Fibroblast of the conjunctiva (primary cell): ENCODE results near the gene TRPC4.

Experiments used
- DNase-seq: peaks from one replicate; pipeline ENCODE4 v3.0.0-alpha.2; 2010; ENCODE audit warnings: low read depth

Gene TRPC4

DNA sequence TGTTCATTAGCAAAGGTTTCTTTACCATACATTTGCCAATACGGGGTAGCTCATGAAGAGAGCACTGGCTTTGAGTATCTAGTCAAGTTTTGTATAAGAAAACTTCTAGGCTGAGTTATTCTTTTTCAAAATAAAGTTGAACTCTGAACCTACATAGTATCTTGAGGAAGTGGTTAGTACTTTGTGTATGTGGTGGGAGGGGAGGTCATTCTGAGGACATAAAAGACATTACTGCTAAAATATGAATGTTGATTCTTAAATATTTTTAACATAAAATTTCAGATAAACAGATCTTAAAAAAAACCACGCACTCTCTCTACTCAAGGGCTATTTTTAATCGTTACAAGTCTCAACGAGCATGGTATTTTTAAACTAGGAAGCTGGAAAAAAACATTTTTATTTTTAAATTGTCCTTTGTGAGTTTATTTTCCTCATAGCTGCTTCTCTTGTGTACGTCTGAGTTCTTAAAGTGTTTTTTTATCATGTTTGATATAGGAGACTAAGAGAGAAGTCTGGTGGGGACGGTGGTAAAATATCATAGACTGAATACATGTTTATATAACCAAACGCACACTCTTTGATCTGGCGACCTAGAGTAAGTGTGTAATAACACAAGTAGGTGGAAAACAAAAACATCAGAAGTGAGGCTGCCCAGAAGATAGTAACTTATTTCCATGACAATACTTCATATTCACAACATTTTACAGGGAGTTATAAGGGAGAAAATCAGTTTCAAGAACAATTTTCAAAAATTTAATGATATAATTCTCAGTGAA lies 153.0 kb downstream of the TRPC4 start:
- DNase-seq = no peak

DNA sequence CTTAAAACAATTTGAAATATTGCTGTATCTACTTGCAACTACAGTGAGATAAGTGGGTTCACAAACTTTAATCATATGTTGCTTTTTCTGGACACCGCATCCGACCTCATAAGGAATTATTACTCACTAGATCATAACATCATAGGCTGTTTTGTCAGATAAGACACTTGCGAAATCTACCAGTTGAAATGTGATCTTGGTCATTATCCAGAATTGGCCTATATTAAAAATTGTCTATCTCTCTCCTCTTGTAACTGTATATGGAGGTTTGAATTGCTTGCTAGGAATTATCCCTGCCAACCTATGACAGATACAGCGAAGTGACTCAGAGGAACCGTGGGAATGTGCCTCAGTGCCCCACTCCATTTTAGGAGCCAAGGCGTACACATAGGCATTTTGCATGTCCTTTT lies 154.0 kb downstream of the TRPC4 start:
- peak; percentile 6 for DNase-seq

DNA sequence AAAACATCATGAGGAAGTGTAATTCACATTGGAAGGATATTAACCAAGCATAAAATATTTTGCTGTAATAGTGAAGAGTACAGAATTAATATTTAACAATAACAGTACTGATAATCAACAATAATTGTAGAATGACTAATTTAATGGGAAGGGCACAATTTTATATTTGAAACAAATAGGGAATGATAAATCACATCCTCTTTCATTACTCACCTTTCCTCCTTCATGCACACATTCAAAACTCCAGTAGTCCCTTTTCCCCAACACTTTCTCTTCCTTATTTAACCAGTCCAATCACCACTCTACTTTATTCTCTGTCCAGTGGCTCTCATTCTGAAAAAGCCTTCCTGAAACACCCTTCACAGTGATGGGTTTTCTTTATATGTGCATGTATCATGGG lies 160.3 kb downstream of the TRPC4 start:
- no peak for DNase-seq

DNA sequence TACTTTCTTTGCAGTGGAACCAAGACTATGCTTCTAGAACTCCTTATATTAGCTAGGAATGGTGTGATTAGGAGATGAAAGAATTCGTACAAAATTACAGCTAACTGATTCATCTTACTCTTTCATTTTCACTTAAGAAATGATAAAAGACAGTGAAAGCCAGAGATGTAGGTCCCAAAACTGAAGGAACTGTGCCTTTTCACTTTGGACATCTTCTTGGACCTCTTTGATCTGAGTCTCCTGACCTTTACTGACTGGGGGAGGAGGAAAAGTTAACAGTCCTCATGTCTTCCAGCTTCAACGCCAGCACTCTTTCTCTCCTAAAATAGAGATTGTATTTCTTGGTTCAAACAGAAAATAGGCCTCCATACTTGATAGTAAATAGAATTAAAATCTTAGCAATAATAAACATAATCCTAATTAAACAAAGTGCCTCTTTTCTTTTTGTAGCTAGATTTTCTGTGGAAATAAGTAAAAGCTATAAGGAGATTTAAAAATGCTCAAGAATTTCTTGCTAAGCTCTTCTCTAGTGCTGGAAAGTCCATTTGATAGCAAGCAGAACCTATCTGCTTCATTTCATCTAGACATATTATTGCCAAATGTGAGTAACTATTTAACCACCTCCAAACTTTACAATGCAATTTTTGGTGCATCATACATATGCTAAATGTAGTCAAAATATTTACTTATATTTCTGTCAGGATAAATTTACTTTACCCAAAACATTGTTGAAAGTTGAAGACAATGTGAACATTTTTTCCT lies 161.7 kb downstream of the TRPC4 start:
- no peak for DNase-seq

DNA sequence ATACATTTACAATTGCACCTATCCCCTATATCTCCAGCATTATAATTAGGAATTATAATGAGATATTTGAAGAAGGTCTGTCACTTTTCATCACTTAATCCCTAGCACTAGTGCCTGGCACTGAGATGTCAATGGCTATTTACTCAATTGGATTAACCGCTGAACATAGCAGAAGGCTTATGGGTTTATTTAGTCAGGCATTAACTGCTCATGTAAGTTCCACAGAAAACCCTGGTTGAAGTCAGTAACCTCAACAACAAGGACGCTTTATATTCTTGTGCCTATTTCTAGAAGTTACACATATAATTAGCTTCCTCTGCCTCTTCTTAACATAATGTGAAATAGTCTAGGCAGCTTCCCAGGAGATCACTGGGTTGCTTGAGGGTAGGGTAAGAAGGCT lies 163.5 kb downstream of the TRPC4 start:
- DNase-seq = no peak

DNA sequence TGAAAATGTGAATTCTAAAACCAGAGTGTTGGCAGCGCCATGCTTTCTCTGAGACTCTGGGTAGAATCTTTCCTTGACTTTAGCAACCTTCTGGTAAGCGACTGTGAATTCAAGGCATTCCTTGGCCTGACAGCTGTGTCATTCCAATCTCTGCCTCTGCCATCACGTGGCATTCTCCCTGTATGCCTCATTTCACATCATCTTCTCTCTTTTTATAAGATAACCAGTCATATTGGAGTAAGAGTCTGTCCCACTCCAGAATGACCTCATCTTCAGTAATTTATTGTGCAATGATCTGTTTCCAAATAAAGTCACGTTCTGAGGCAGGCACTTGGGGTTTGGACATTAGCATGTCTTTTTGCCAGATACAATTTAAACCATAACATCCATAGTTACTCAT lies 167.6 kb downstream of the TRPC4 start:
- peak; percentile 76 for DNase-seq

DNA sequence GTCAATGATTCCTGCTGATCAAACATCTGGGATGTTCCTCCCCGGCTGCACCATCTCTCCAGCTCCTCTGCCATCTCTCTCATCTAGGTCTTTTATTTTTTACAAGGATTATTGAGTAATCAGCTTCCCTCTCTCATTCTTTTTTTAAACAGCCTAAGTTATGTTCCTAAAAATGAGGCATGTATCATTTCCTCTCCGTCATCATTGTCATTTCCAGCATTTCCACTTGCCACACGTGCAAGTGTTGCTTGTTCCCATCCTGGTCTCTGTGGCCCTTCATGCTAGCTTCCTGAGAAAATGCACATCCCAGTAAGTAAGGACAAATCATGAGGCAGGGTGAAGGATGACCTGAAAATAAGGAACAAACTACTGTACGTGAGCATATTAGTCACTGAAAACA lies 168.3 kb downstream of the TRPC4 start:
- no peak for DNase-seq

DNA sequence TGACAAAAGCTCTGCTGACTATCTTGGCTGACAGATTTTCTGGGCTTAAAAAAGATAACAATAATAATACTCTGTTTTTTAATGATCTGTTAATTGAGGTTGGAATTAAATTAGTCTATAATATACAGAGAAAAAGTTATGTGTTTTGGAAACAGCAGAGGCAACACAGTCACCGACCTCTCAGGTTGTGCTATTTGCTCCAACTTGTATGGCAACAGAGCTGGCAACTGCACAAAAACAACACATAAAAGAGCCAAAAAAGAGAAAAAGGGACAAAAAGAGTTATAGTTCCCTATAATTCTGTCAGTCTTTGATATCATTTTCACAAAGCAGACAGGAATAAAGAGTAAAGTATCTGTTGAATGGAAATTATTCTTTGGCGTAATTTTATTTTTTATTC lies 168.7 kb downstream of the TRPC4 start:
- no peak for DNase-seq

DNA sequence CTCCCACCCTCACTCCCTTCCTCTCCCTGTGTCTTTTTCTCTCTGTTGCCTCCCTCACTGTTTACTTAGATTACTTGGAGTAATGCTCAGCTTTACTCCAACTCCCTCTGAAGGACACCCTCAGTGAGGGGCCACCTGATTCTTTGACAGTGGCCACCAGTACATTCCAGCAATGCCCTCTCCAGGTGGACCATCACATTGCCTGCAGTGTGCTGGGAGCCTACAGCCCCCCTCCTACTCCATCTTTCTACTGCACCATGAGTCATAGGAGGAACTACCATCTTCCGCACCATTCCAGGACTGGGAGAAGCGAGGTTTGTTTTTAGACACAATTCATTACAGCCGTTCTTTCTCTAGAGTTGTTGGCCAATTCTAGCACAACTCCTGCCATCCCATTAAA lies 174.4 kb downstream of the TRPC4 start:
- no peak for DNase-seq

DNA sequence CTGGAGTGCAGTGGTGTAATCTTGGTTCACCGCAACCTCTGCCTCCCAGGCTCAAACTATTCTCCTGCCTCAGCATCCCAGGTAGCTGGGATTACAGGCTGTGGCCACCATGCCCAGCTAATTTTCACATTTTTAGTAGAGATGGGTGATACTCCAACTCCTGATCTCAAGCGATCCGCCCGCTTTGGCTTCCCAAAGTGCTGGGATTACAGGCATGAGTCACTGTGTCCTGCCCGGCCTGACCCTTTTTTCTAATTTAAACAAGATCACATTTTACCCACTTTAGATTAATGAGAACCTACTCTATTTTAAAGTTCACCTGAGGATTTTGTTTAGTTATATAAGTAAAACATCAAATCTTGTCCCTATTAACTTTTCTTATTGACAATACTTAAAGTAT lies 179.2 kb downstream of the TRPC4 start:
- DNase-seq = no peak

DNA sequence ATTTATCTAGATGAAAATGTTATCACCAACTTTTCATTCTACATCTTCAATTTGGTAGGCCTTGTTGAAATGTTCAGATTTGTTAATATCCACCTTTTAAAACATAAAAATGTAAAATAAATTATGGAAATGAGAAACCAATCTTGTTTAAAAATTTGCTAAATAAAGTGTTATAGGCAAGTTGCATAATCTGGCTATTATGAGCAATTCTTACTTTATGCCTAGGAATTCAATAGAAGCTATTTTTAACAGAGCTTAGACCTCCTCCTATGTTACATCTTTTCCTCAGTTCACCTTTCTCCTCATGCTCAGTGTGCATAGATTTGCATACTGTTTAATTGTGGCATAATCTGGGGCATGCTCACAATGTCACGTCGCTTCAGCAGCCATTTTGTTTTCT lies 183.1 kb downstream of the TRPC4 start:
- no peak for DNase-seq

DNA sequence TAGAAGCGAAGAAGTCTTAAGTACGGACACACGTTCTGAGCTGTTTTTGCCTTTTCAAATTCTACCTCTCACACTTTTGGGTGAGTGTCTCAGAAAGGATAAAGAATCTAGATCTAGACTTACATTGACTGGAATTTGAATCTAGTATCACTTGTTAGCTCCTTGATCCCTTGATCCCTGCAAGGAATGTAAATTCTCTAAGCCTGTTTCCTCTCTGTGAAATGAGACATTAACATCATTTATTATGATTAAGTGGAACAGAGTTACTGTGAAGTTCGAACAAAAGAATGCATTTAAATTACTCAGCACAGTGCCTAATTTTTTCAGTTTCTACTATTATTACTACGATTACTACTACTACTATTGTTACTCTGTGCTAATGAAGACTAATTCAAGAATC lies 184.4 kb downstream of the TRPC4 start:
- DNase-seq = no peak

DNA sequence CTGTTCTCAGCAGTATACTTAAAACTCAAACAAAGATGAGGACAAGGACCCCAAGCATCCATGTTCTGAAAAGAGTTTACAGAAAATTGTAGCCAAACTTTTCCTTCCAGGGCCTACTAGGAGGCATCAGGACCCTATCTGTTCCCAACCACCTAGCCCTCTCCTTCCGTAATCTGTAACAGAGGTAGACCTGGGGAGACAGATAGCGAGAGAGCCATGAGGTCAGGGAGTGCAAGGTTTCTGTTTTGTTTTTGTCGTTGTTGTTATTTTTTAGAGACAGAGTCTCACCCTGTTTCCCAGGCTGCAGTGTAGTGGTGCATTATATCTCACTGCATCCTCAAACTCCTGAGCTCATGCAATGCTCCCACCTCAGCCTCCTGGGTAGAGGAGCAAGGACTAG lies 187.1 kb downstream of the TRPC4 start:
- no peak for DNase-seq

DNA sequence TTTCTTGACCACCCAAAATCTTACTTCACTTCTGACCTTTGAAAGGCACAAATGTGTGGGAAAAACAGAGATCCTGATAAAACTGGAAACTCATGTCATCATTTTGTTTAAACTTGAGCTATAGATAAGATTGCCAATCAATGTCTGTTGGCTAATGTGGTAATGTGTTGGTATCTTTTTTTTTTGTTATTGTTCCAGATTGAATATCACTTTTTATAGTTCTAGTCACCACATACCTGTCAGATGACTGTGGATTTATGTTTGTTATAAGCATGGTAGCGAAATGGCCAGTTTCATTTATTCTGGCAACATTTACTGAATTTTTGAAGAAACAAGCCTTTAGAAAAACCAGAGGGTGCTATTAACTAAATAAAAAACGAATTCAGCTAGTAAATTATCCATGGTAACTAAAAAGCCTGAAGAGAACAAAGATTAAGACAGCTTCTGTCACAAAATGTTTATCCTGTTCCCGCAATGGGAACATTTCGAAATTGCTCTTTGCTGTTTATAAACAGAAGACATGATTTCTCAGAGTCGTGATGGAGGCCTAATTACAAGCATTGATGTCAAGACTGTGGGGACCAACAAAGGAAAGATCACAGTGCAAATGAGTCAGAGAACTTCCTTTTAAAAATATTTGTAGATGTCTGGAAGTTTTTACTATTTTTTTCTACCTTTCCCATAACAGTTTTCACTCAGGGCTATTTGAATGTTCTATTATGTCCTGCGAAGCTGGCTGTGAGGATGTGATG lies 188.1 kb downstream of the TRPC4 start:
- no peak for DNase-seq

DNA sequence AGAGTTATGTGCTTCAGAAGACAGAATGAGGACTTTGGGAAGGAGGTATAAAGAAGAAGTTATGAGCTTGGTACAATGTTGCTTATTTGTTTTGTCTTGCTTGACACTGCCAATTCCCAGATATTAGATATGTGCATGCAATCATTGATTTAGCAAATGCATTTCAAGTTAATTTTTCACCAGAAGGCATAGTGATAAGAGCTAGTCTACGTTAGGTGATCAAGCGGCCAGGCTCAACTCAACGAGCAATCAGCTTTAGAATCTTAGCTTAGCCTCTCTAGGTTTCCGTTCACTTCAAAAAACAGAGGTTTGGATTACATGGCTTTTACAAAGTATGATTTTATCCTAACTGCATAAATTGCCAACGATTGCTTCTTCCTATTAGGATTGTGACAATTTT lies 189.4 kb downstream of the TRPC4 start:
- DNase-seq = no peak

DNA sequence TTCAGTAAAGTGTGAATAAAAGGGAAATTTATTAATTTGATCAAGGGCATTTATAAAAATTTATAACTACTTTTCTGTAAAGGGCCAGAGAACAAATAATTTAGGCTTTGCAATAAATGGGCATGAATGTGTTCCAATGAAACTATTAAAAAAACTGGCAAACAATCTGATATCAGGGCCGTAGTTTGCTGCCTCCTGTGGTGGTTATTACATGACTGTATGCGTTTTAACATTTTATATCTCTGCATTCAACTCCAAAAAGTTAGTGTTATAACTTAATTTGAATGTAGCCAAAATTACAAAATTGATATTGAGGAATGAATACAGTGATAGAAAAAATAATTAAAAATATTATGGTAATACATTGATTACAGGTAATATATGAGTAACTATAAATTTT lies 190.5 kb downstream of the TRPC4 start:
- DNase-seq = no peak

DNA sequence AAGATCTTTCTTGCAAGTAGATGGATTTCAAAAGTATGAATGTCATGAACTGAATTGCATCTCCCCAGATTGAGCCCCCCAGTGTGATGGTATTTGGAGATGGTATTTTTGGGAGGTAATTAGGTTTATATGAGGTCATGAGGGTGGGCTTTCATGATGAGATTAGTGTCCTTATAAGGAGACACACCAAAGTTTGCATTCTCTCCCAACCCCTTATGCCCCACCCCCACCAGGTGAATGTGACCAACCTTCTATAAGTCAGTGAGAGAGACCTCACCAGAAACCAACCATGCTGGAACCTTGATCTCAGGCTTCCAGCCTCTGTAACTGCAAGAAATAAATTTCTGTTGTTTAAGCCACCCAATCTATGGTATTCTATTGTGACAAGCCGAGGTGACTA lies 199.7 kb downstream of the TRPC4 start:
- DNase-seq = no peak

DNA sequence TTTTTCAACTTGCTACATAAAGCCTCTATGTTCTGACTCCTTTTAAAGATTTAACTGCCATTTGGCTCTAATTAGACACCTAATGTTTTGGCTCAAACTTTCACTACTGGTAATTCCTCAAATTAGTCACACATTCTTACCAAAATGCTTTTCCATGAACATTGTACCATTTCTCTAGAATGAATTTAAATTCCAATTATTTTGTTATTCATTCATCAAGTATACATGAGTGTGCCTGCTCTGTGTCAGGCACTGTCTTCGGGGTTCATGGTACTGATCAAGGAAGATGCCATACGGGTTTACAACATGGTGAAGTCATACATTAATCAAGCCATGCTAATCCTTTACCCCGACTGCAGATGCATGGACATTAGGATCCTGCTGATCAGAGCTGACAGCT lies 201.9 kb downstream of the TRPC4 start:
- DNase-seq = no peak

DNA sequence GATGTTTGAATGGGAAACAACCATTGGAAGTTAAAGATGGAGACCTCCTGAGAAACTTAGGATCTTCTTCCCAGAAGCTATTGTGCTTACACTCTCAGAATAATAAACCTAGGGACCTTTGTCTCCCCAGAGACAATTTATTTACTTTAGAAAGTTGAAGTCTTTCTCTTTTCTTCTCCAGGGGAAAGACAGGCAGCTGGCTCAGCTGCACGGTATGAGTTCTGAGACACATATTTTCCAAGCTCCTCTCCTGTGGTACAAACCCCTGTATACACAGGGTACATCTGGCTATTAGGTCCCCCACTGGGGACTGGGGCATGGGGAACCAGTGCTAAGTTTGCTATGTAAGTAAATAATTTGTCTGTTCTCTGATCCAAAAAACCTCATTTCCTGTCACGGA lies 203.5 kb downstream of the TRPC4 start:
- no peak for DNase-seq

DNA sequence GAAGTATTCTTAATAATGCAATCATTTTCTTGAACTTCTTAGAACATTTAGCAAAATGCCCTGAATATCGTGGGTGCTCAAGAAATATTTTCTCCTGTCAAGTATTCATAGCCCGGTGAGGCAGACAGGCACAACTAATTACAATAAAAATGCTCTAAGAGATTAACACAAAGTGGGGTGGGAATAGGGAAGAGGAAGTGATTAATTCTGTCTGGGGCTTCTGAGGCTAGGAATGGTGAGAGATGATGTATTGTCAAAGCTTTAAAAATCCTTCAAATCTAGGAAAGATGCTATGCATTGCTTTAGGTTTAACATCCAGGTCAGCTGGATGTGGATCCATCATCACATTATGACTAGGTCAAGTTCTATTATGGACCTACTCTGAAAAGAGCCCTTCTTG lies 204.2 kb downstream of the TRPC4 start:
- DNase-seq = no peak

DNA sequence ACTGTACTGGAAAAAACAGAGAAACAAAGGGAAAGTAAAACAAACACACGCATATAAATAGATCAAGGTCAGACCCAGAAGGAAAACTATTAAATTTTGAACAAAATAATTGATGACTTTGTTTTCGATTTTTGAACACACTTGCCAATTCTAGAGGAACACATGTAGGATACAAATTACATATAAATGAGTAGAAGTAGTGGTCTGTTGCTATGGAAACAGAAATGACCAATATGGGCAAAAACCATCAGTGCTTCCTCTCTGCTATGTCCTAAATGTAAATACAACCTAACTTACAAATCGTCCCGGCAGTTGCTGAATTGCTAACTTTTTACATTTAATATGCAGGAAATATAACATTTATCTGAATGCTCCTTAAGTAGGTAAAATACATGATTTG lies 205.8 kb downstream of the TRPC4 start:
- no peak for DNase-seq

DNA sequence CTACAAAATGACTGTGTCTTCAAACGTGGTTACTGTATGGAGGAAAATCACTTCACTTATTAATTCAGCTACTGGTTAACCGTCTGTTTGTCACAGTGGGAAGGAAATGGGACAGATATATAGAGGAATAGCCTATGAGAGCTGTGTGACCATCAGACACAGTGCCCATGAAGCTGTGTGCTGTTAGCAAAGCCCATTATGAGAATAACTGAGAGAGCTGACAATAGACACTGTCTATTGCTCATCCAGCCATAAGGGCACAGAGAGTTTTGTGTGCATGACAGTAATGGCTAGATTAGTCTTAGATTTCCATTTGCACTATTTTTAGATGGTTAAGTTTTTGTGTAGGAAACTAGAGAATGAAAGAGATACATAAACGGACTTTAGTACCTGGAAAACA lies 206.9 kb downstream of the TRPC4 start:
- no peak for DNase-seq

DNA sequence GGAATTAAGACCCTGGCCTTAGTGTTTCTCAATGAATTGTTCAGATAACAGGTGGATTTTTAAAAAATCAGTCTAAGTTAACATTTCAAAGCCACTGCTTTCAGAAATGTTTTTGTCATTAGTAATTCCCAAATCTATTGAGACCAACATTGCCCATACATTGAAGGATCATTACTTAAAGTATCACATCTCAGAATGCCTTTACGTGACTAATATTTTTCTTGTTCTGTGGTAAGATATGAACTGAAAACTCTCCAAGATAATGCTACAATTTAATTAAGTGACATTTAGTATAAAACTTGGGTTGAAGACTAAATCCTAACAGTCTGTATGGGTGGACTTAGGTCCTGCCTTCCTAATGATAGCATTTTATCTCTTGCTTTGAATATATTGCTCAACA lies 211.6 kb downstream of the TRPC4 start:
- DNase-seq = no peak
